DND-41 (cell line): Measurements from ENCODE around the gene SULT1A2.
"Not testable (repeated sequence)": the region's sequence is repeated elsewhere in the genome, so short reads cannot be mapped to it uniquely, and the experiment has no call there.

Source experiments
- ATAC-seq: fragments of 200-7000 bp; cut with Tn5 transposase; 3 replicates; pipeline ENCODE4 v1.9.1; 2021; ENCODE audit warnings: low read depth; ENCODE audit not compliant: insufficient read depth
- DNase-seq: peaks from one replicate; pipeline ENCODE4 v3.0.0-alpha.2; 2020
- H2AFZ ChIP-seq: 2 replicates; pipeline ENCODE4 v1.6.0; 2012; ENCODE audit warnings: low read depth, low read length
- H3K27ac ChIP-seq: 2 replicates; pipeline ENCODE4 v1.5.1; 2012; ENCODE audit warnings: low read length, inconsistent platforms
- H3K27me3 ChIP-seq: fragments of 200-600 bp; sonication (generic); 2 replicates; pipeline ENCODE4 v1.6.0; 2012; ENCODE audit warnings: low read length, mild to moderate bottlenecking, inconsistent platforms; ENCODE audit not compliant: insufficient read depth, poor library complexity
- H3K36me3 ChIP-seq: 2 replicates; pipeline ENCODE4 v1.5.1; 2012; ENCODE audit warnings: low read length, inconsistent platforms; ENCODE audit not compliant: insufficient read depth
- H3K4me1 ChIP-seq: 2 replicates; pipeline ENCODE4 v1.5.1; 2012; ENCODE audit warnings: mild to moderate bottlenecking, low read length; ENCODE audit not compliant: insufficient read depth
- H3K4me2 ChIP-seq: 2 replicates; pipeline ENCODE4 v1.6.0; 2012; ENCODE audit warnings: mild to moderate bottlenecking, moderate library complexity, low read length, inconsistent platforms; ENCODE audit not compliant: insufficient read depth
- H3K4me3 ChIP-seq, 2 experiments: fragments of 200-600 bp in 1 of 2; shearing (Covaris generic) in 1 of 2; 2 replicates each; pipeline ENCODE4 v1.5.1; 2012 to 2016; ENCODE audit warnings: inconsistent platforms in 2 of 2, low read length in 2 of 2, mild to moderate bottlenecking in 2 of 2, low read depth in 1 of 2, moderate library complexity in 1 of 2
- H3K79me2 ChIP-seq: 2 replicates; pipeline ENCODE4 v1.6.0; 2012; ENCODE audit warnings: low read length, inconsistent platforms; ENCODE audit not compliant: insufficient read depth
- H3K9ac ChIP-seq: 2 replicates; pipeline ENCODE4 v1.6.0; 2012; ENCODE audit warnings: low read depth, mild to moderate bottlenecking, inconsistent platforms, low read length, moderate library complexity
- H3K9me3 ChIP-seq: 2 replicates; pipeline ENCODE4 v1.5.1; 2012; ENCODE audit warnings: low read length, moderate library complexity, mild to moderate bottlenecking, inconsistent platforms; ENCODE audit not compliant: insufficient read depth, severe bottlenecking
- H4K20me1 ChIP-seq: 2 replicates; pipeline ENCODE4 v1.6.0; 2012; ENCODE audit warnings: low read length; ENCODE audit not compliant: insufficient read depth
- CTCF ChIP-seq: IDR thresholded peaks from 2 replicates; pipeline ENCODE4 v1.5.1; 2012; ENCODE audit warnings: borderline replicate concordance, low read length, moderate library complexity, mild to moderate bottlenecking; ENCODE audit not compliant: poor library complexity, severe bottlenecking; ENCODE audit errors: extremely low read depth
- EZH2 ChIP-seq: IDR thresholded peaks from 3 replicates; pipeline ENCODE4 v1.6.1; 2012; ENCODE audit warnings: borderline replicate concordance, low read depth, mild to moderate bottlenecking, moderate library complexity, low read length, inconsistent platforms; ENCODE audit not compliant: severe bottlenecking

The SULT1A2 gene

DNA sequence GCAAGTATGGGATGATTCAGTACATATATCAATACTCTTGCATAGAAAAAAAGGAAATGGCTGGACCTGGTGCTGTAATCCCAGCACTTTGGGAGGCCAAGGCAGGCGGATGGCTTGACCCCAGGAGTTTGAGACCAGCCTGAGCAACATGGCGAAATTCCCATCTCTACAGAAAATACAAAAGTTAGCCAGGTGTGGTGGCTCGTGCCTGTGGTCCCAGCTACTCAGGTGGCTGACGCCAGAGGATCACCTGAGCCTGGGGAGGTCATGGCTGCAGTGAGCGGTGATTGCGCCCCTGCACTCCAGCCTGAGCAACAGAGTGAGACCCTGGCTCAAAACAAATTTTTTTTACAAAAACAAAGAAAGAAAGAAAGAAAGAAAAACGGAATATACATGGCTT, 50.2 kb downstream of the SULT1A2 start:
- no peak overlapping the region for H3K4me3 ChIP-seq
- H3K9me3 ChIP-seq: no peaks in the 10 kb centered on the region
- no peak overlapping the region for H3K9ac ChIP-seq
- no peak for DNase-seq
- H2AFZ ChIP-seq: no peak overlapping the region
- H3K27me3 ChIP-seq: no peaks in the 10 kb centered on the region
- no peak for ATAC-seq
- TF ChIP-seq CTCF: no peak
- TF ChIP-seq EZH2: no peak
- no peak overlapping the region for H3K27ac ChIP-seq
- H3K36me3 ChIP-seq: no peaks in the 10 kb centered on the region
- no peak overlapping the region for H3K4me2 ChIP-seq
- no peaks in the 10 kb centered on the region for H3K4me1 ChIP-seq
- H4K20me1 ChIP-seq: no peaks in the 10 kb centered on the region
- no peaks in the 10 kb centered on the region for H3K79me2 ChIP-seq

GRCh38 chr16:28545964-28546363, 50.9 kb downstream of the SULT1A2 start:
- DNase-seq, H3K9ac ChIP-seq, H4K20me1 ChIP-seq, H3K27me3 ChIP-seq, H3K4me3 ChIP-seq, H3K36me3 ChIP-seq, H3K4me1 ChIP-seq, H2AFZ ChIP-seq, H3K9me3 ChIP-seq, H3K4me2 ChIP-seq, H3K79me2 ChIP-seq, ATAC-seq, H3K27ac ChIP-seq: not testable (repeated sequence)

GRCh38 chr16:28544998-28545397, 51.9 kb downstream of the SULT1A2 start:
- DNase-seq: no peak
- Histone ChIP-seq H3K27ac (no peak overlapping the region), H3K36me3 (no peaks in the 10 kb centered on the region), H3K4me2 (no peak overlapping the region), H3K4me3 (no peak overlapping the region), H3K9me3 (no peaks in the 10 kb centered on the region), H3K27me3 (no peaks in the 10 kb centered on the region), H3K79me2 (no peaks in the 10 kb centered on the region), H3K9ac (no peak overlapping the region), H2AFZ (no peak overlapping the region), H3K4me1 (no peaks in the 10 kb centered on the region), H4K20me1 (no peaks in the 10 kb centered on the region)
- no peak for TF ChIP-seq CTCF
- TF ChIP-seq EZH2: no peak
- no peak for ATAC-seq

GRCh38 chr16:28543072-28543471, 53.8 kb downstream of the SULT1A2 start:
- Histone ChIP-seq H3K4me1 (no peaks in the 10 kb centered on the region), H3K36me3 (no peaks in the 10 kb centered on the region), H3K9me3 (no peaks in the 10 kb centered on the region), H3K27me3 (no peaks in the 10 kb centered on the region), H3K9ac (no peak overlapping the region), H4K20me1 (no peaks in the 10 kb centered on the region), H3K4me2 (no peak overlapping the region), H2AFZ (no peak overlapping the region), H3K27ac (no peak overlapping the region), H3K79me2 (no peaks in the 10 kb centered on the region), H3K4me3 (no peak overlapping the region)
- no peak for TF ChIP-seq EZH2
- no peak for TF ChIP-seq CTCF
- DNase-seq (no peak), ATAC-seq (no peak)
